IMR-90 (cell line): ENCODE measurements around the gene SFXN3. TPM values are rescaled to one million over a fixed set of nuclear protein-coding genes. Genes with fewer than 3 reads are reported as not detected.
A peak's percentile ranks its signal among the peaks of the same experiment; 100 is the strongest.

Source experiments
- ATAC-seq: fragments of 200-7000 bp; cut with Tn5 transposase; 2 replicates; pipeline ENCODE4 v1.9.1; 2020; ENCODE audit warnings: low read depth, mild to moderate bottlenecking, moderate library complexity
- BruUV-seq: library from RNA; stranded (reverse); fragments of 400-500 nt; replicated peaks from 2 replicates; lab custom pipeline; 2021; lab: Mats Ljungman, UMichigan
- CTCF ChIA-PET: fragments of 300-600 bp; formaldehyde crosslinking; extraction: SDS; loops from one replicate; lab custom pipeline; 2021; ENCODE audit warnings: antibody characterized with exemption; lab: Yijun Ruan, JAX
- POLR2A ChIA-PET: fragments of 300-600 bp; sonication (Branson Sonifier 250); formaldehyde crosslinking; loops from one replicate; lab custom pipeline; 2022; ENCODE audit warnings: antibody characterized with exemption; ENCODE audit not compliant: unreplicated experiment; lab: Charles Lee
- DNase-seq: peaks from one replicate; pipeline ENCODE4 v3.0.0; 2013
- H2AFZ ChIP-seq: replicated peaks from 2 replicates; pipeline ENCODE3; 2013; ENCODE audit warnings: low read length, mild to moderate bottlenecking; ENCODE audit not compliant: poor library complexity
- H2AK5ac ChIP-seq: 2 replicates; pipeline ENCODE4 v1.6.1; 2013; ENCODE audit warnings: low read depth, low read length, inconsistent platforms
- H2AK9ac ChIP-seq: replicated peaks from 2 replicates; pipeline ENCODE3; 2013; ENCODE audit warnings: mild to moderate bottlenecking, low read depth, low read length, moderate library complexity; ENCODE audit not compliant: poor library complexity
- H2BK120ac ChIP-seq: 2 replicates; pipeline ENCODE4 v1.6.1; 2013; ENCODE audit warnings: low read depth, low read length, inconsistent platforms
- H2BK15ac ChIP-seq: 3 replicates; pipeline ENCODE4 v1.6.1; 2013; ENCODE audit warnings: low read depth, low read length, inconsistent platforms
- H2BK20ac ChIP-seq: 2 replicates; pipeline ENCODE4 v1.6.1; 2013; ENCODE audit warnings: low read depth, mild to moderate bottlenecking, inconsistent platforms, low read length, moderate library complexity
- H2BK5ac ChIP-seq: 2 replicates; pipeline ENCODE4 v1.6.1; 2013; ENCODE audit warnings: mild to moderate bottlenecking, low read depth, low read length, inconsistent platforms; ENCODE audit not compliant: poor library complexity, severe bottlenecking
- H3K14ac ChIP-seq: replicated peaks from 2 replicates; pipeline ENCODE4 v1.6.1; 2013; ENCODE audit warnings: low read depth, low read length, inconsistent platforms
- H3K18ac ChIP-seq: 2 replicates; pipeline ENCODE4 v1.6.1; 2013; ENCODE audit warnings: low read depth, low read length, control low read depth
- H3K23ac ChIP-seq: 2 replicates; pipeline ENCODE4 v1.6.1; 2013; ENCODE audit warnings: low read depth, low read length, inconsistent platforms
- H3K27ac ChIP-seq: 2 replicates; pipeline ENCODE4 v1.5.1; 2013; ENCODE audit warnings: mild to moderate bottlenecking, control low read depth, low read length; ENCODE audit not compliant: insufficient read depth
- H3K27me3 ChIP-seq: 2 replicates; pipeline ENCODE4 v1.6.1; 2013; ENCODE audit warnings: low read length; ENCODE audit not compliant: control insufficient read depth, insufficient read depth
- H3K36me3 ChIP-seq: 2 replicates; pipeline ENCODE4 v1.6.1; 2013; ENCODE audit warnings: low read length, mixed read lengths; ENCODE audit not compliant: control insufficient read depth, insufficient read depth
- H3K4ac ChIP-seq: 2 replicates; pipeline ENCODE4 v1.6.1; 2013; ENCODE audit warnings: low read depth, low read length, inconsistent platforms
- H3K4me1 ChIP-seq: 2 replicates; pipeline ENCODE4 v1.6.1; 2013; ENCODE audit warnings: low read length, mixed read lengths; ENCODE audit not compliant: control insufficient read depth, insufficient read depth
- H3K4me2 ChIP-seq: 2 replicates; pipeline ENCODE4 v1.6.1; 2013; ENCODE audit warnings: low read depth, mild to moderate bottlenecking, control low read depth, low read length, moderate library complexity
- H3K4me3 ChIP-seq: 2 replicates; pipeline ENCODE4 v1.5.1; 2013; ENCODE audit warnings: low read depth, mild to moderate bottlenecking, control low read depth, low read length, moderate library complexity; ENCODE audit not compliant: insufficient read depth
- H3K56ac ChIP-seq: 2 replicates; pipeline ENCODE4 v1.6.1; 2013; ENCODE audit warnings: low read length, inconsistent platforms; ENCODE audit not compliant: insufficient read depth; ENCODE audit errors: extremely low read depth
- H3K79me1 ChIP-seq, 2 experiments: 2 replicates each; pipeline ENCODE4 v1.6.1; 2013; ENCODE audit warnings: low read length in 2 of 2, inconsistent platforms in 1 of 2, low read depth in 1 of 2
- H3K9ac ChIP-seq: 2 replicates; pipeline ENCODE4 v1.6.1; 2013; ENCODE audit warnings: low read depth, low read length, control low read depth
- H3K9me1 ChIP-seq: 2 replicates; pipeline ENCODE4 v1.6.1; 2013; ENCODE audit warnings: low read length, inconsistent platforms; ENCODE audit not compliant: insufficient read depth
- H3K9me3 ChIP-seq: 2 replicates; pipeline ENCODE4 v1.6.1; 2013; ENCODE audit warnings: low read length; ENCODE audit not compliant: control insufficient read depth, insufficient read depth
- H4K20me1 ChIP-seq: 2 replicates; pipeline ENCODE4 v1.6.1; 2013; ENCODE audit warnings: low read length, inconsistent platforms; ENCODE audit not compliant: insufficient read depth
- H4K5ac ChIP-seq: 2 replicates; pipeline ENCODE4 v1.6.1; 2013; ENCODE audit warnings: mild to moderate bottlenecking, low read depth, low read length, control low read depth
- H4K8ac ChIP-seq, 2 experiments: 2 replicates each; pipeline ENCODE4 v1.6.1; 2013; ENCODE audit warnings: low read depth in 2 of 2, low read length in 2 of 2, control low read depth in 1 of 2, inconsistent platforms in 1 of 2
- H4K91ac ChIP-seq: 2 replicates; pipeline ENCODE4 v1.6.1; 2013; ENCODE audit warnings: low read depth, low read length, inconsistent platforms; ENCODE audit not compliant: insufficient read depth
- BHLHE40 ChIP-seq: fragments of 150-350 bp; IDR thresholded peaks from 2 replicates; pipeline ENCODE4 v1.6.1; 2016; ENCODE audit warnings: mild to moderate bottlenecking, low read depth, low read length
- FOS ChIP-seq: fragments of 150-350 bp; IDR thresholded peaks from 2 replicates; pipeline ENCODE4 v1.6.1; 2016; ENCODE audit warnings: low read depth, low read length
- MAZ ChIP-seq: IDR thresholded peaks from 2 replicates; pipeline ENCODE4 v1.6.1; 2012; ENCODE audit warnings: low read depth, mild to moderate bottlenecking, low read length, improper control_type of control experiment, moderate library complexity, borderline replicate concordance
- MXI1 ChIP-seq: IDR thresholded peaks from 2 replicates; pipeline ENCODE4 v1.6.1; 2012; ENCODE audit warnings: low read depth, mild to moderate bottlenecking, low read length, moderate library complexity, borderline replicate concordance
- RAD21 ChIP-seq: IDR thresholded peaks from 2 replicates; pipeline ENCODE4 v1.6.1; 2012; ENCODE audit warnings: low read length, improper control_type of control experiment
- RFX5 ChIP-seq: IDR thresholded peaks from 2 replicates; pipeline ENCODE4 v1.8.0; 2012; ENCODE audit warnings: low read depth, mild to moderate bottlenecking, low read length, moderate library complexity
- SMC3 ChIP-seq: fragments of 150-350 bp; IDR thresholded peaks from 2 replicates; pipeline ENCODE4 v1.6.1; 2016; ENCODE audit warnings: low read depth, mild to moderate bottlenecking, antibody characterized with exemption, low read length, moderate library complexity
- WGBS, 2 experiments: methylation state at CpG; one replicate each; pipeline versions ENCODE4 v1.1.5 to v1.1.7; 2013; ENCODE audit warnings: missing lambda C conversion rate in 2 of 2; ENCODE audit not compliant: insufficient read length in 1 of 2; ENCODE audit errors: extremely low coverage in 2 of 2; 5-methylcytosine and 5-hydroxymethylcytosine counted together
- dilution Hi-C: fragments of 300-500 bp; cut with HindIII; formaldehyde crosslinking; loops from one replicate; pipeline ENCODE4 v1.14.3; 2018; ENCODE audit warnings: low sequenced_read_pairs; ENCODE audit not compliant: unreplicated experiment
- in situ Hi-C: fragments of 300-500 bp; cut with MboI; formaldehyde crosslinking; loops from 3 replicates; pipeline ENCODE4 v1.14.3; 2019; ENCODE audit warnings: low sequenced_read_pairs, inconsistent platforms, mixed read lengths
- intact Hi-C: fragments of 100-400 bp; cut with micrococcal nuclease; formaldehyde crosslinking; loops from 2 replicates; pipeline ENCODE4 v1.10.0; 2022
- polyA plus RNA-seq, 3 experiments: library from polyadenylated mRNA; depleted of rRNA; stranded (reverse); fragments of >200 nt; gene quantifications; 2 replicates each; pipeline ENCODE4 v1.2.3, GENCODE V29; 2012; ENCODE audit warnings: low replicate concordance in 1 of 3
- total RNA-seq: library from RNA; depleted of rRNA; stranded (reverse); fragments of >200 nt; gene quantifications from 2 replicates; pipeline ENCODE4 v1.2.3, GENCODE V29; 2012
- TF ChIP-seq, protein P1 (sequence below): fragments of 150-350 bp; IDR thresholded peaks from 2 replicates; pipeline ENCODE4 v1.6.1; 2017; ENCODE audit warnings: mild to moderate bottlenecking, antibody characterized with exemption, low read length, low read depth
- TF ChIP-seq, protein P2 (sequence below): conservative IDR thresholded peaks from 2 replicates; pipeline ENCODE4 v1.5.1; 2012; ENCODE audit warnings: mild to moderate bottlenecking, low read depth, low read length, improper control_type of control experiment

SFXN3 gene
- total and polyA plus RNA-seq, 2 of the 4 experiments (the other 2 are of a cell fraction): 64.7 to 77.2 TPM

GRCh38 chr10:101062232-101063049 lies 31.4 kb downstream of the SFXN3 start:
- H4K20me1 ChIP-seq: no peaks in the 10 kb centered on the region; the same call in none of the 2 replicates
- WGBS, 2 experiments: 1% methylated on average over 24 of the region's 63 CpGs; no CpG with 5 or more reads in 1 of the 2 experiments
- BruUV-seq: no TSS peak
- H3K23ac ChIP-seq: peak overlapping the region; percentile 98
- peak overlapping the region; percentile 95 for H2BK5ac ChIP-seq
- H2AFZ ChIP-seq: peak overlapping the region; percentile 100
- peak overlapping the region; percentile 97 for H3K4ac ChIP-seq
- peaks cover 8% of the 10 kb centered on the region for H3K9me1 ChIP-seq
- H3K14ac ChIP-seq: peak overlapping the region; percentile 92
- ChIA-PET CTCF (interaction anchor here (0.7 to 2.1 kb wide), 7 partner anchors 10 to 80 kb away, joined by 3 to 9 read pairs (median 3); no protein-coding TSS in a partner anchor), POLR2A (interaction anchor here (0.6 to 1.3 kb wide), 4 partner anchors 11 to 80 kb away, joined by 3 to 11 read pairs (median 4); no protein-coding TSS in a partner anchor)
- peak overlapping the region; percentile 94 to 98 for H4K8ac ChIP-seq
- intact Hi-C loops: no loop called here
- H3K27ac ChIP-seq: peak overlapping the region; percentile 97
- peak overlapping the region; percentile 81 for H3K4me3 ChIP-seq
- peak overlapping the region; percentile 100 for H2AK9ac ChIP-seq
- H2BK20ac ChIP-seq: peak overlapping the region; percentile 55
- no peaks in the 10 kb centered on the region for H3K9me3 ChIP-seq
- peaks cover 22% of the 10 kb centered on the region for H3K4me1 ChIP-seq
- H4K91ac ChIP-seq: peak overlapping the region; percentile 91
- H2AK5ac ChIP-seq: peak overlapping the region; percentile 99
- H3K27me3 ChIP-seq: no peaks in the 10 kb centered on the region
- peak overlapping the region; percentile 43 for H3K18ac ChIP-seq
- H2BK120ac ChIP-seq: peak overlapping the region; percentile 77
- H4K5ac ChIP-seq: peak overlapping the region; percentile 43
- H3K36me3 ChIP-seq: no peaks in the 10 kb centered on the region
- ATAC-seq (peak; percentile 7), DNase-seq (peak; percentile 43)
- dilution Hi-C loops: no loop called here
- H3K4me2 ChIP-seq: peak overlapping the region; percentile 97
- in situ Hi-C loops: no loop called here
- peak overlapping the region; percentile 86 for H3K9ac ChIP-seq
- H2BK15ac ChIP-seq: peak overlapping the region; percentile 81; the same call in 1 of the 3 replicates
- peak overlapping the region; percentile 100 for H3K56ac ChIP-seq
- TF ChIP-seq FOS: no peak
- peak; percentile 30; the same call in 1 of the 2 replicates for TF ChIP-seq RAD21
- TF ChIP-seq, protein P1, sequence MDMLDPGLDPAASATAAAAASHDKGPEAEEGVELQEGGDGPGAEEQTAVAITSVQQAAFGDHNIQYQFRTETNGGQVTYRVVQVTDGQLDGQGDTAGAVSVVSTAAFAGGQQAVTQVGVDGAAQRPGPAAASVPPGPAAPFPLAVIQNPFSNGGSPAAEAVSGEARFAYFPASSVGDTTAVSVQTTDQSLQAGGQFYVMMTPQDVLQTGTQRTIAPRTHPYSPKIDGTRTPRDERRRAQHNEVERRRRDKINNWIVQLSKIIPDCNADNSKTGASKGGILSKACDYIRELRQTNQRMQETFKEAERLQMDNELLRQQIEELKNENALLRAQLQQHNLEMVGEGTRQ: no peak
- peak; percentile 26; the same call in 1 of the 2 replicates for TF ChIP-seq MAZ
- TF ChIP-seq, protein P2, sequence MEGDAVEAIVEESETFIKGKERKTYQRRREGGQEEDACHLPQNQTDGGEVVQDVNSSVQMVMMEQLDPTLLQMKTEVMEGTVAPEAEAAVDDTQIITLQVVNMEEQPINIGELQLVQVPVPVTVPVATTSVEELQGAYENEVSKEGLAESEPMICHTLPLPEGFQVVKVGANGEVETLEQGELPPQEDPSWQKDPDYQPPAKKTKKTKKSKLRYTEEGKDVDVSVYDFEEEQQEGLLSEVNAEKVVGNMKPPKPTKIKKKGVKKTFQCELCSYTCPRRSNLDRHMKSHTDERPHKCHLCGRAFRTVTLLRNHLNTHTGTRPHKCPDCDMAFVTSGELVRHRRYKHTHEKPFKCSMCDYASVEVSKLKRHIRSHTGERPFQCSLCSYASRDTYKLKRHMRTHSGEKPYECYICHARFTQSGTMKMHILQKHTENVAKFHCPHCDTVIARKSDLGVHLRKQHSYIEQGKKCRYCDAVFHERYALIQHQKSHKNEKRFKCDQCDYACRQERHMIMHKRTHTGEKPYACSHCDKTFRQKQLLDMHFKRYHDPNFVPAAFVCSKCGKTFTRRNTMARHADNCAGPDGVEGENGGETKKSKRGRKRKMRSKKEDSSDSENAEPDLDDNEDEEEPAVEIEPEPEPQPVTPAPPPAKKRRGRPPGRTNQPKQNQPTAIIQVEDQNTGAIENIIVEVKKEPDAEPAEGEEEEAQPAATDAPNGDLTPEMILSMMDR: peak; percentile 59
- peak; percentile 73 for TF ChIP-seq BHLHE40
- TF ChIP-seq SMC3: peak; percentile 30
- no peak for TF ChIP-seq RFX5
- TF ChIP-seq MXI1: 0 out of 2 replicates have a peak, but pooled peaks have one; percentile 35
- peaks cover 0 to 42% of the 10 kb centered on the region in 2 experiments; a peak in 3 of 4 replicates for H3K79me1 ChIP-seq
